Omental fat pad (tissue), 4 donors: ENCODE measurements around the gene B4GALT2. TPM values are rescaled to one million over a fixed set of nuclear protein-coding genes. Genes with fewer than 3 reads are reported as not detected.
A peak's percentile ranks its signal among the peaks of the same experiment; 100 is the strongest.

Experiments
- ATAC-seq: fragments of 150-250 bp; one replicate; pipeline ENCODE4 v1.9.1; 2016; ENCODE audit warnings: mild to moderate bottlenecking, moderate library complexity; ENCODE audit not compliant: low FRiP score
- DNase-seq: peaks from one replicate; pipeline ENCODE4 v3.0.0-alpha.2; 2019; ENCODE audit warnings: low spot score
- total RNA-seq, 4 donors: library from RNA; depleted of rRNA; stranded (reverse); fragments of >200 nt; gene quantifications; one replicate each; pipeline ENCODE4 v1.1.0, GENCODE V29; 2016
- TF ChIP-seq, protein P1 (sequence below), 3 donors: fragments of 450-650 bp; IDR thresholded peaks; one replicate each; pipeline ENCODE4 v1.5.1; 2016 to 2017; ENCODE audit warnings: antibody characterized with exemption in 3 of 3, mild to moderate bottlenecking in 3 of 3, moderate library complexity in 2 of 3

B4GALT2 gene
- total RNA-seq, 4 donors from 2014 or later = 20.3 to 67.9 (median 42.6) TPM

- DNase-seq (no peak), ATAC-seq (peak; percentile 11)
- TF ChIP-seq, protein P1, sequence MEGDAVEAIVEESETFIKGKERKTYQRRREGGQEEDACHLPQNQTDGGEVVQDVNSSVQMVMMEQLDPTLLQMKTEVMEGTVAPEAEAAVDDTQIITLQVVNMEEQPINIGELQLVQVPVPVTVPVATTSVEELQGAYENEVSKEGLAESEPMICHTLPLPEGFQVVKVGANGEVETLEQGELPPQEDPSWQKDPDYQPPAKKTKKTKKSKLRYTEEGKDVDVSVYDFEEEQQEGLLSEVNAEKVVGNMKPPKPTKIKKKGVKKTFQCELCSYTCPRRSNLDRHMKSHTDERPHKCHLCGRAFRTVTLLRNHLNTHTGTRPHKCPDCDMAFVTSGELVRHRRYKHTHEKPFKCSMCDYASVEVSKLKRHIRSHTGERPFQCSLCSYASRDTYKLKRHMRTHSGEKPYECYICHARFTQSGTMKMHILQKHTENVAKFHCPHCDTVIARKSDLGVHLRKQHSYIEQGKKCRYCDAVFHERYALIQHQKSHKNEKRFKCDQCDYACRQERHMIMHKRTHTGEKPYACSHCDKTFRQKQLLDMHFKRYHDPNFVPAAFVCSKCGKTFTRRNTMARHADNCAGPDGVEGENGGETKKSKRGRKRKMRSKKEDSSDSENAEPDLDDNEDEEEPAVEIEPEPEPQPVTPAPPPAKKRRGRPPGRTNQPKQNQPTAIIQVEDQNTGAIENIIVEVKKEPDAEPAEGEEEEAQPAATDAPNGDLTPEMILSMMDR (IDR thresholded peaks at IDR 0.05) = no peak
Measured at GRCh38 chr1:44030605-44031251, 51.7 kb downstream of the B4GALT2 start.

DNA sequence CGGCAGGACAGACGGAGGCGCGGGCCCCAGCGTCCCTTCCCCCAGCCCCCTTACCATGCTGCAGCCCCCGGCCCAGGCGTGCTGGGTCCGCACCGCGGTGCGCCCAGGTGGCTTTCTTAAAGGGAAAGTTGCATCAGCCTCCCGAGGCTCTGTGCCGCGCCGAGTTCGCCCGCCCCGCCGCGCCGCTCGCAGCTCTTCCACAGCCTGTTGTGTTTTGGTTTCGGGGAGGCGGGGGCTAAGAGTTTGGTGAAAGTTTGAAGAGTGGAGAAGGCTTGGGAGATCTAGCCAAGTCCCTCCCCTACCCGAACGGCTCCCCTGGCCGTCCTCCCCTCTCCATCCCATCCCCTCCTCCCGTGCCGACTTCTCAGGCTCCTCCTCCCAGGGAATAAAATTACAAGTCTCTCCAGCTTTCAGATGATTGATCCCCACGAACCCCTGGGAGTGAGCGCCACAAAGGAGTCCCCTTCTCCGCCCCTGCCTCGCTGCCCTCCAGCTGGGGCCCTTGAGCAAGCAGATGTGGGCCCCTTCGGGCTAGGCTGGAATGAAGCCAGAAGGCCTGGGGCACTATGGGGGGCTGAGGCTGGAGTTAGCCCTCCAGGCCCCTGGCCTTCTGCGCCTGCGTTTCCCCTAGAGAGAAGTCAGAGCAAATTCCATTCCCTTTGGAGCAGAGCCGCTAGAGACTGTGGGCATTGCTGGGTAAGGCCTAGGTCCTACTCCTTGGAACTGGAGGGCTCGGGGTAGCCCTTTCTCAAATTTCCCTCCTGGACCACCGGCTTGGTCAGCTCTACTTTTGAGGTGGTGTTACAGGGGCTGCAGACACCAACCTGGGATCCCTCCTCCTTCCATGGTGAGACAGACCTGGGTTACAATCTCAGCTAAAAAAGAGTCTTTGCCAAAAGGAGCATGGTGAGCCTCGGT, 52.5 kb downstream of the B4GALT2 start, which contains the start of gene SLC6A9:
Gene SLC6A9, minus strand, starts transcription at position 211 of the 918 bp plus-strand sequence. CDS start 7,185 bp downstream, outside the sequence.
- TF ChIP-seq, protein P1 (IDR thresholded peaks at IDR 0.05) = no peak
- DNase-seq (peak; percentile 29), ATAC-seq (peak; percentile 58)

DNA sequence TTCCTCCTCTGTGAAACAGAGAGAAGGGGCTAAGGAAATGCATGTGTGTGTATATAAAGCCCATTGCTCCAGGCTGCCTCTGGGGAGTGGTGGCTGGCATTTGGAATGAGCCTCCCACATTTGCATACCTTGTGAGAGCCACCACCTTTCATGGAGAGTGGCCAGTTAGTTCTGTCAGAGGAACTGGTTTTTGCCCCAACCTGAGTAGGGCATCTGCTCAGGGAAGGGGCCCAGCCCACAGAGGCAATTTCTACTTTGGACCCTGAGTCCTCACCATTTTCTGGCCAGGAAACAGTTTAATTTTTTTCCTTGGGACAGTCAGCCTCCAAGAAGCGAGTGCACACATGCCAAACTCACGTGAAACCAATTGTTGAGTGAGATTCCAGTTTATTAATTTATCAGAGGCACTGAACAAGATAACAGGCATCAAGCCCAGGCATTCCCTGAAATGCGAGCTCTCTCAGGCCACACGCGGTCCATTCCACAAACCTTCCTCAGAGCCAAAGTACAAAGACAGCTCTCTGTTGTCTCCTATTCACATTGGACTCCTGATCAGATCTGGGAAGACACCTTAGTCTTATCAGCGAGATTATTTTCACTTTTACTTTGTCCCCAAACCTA, 53.3 kb downstream of the B4GALT2 start:
- ATAC-seq = no peak
- no peak for DNase-seq
- TF ChIP-seq, protein P1 (IDR thresholded peaks at IDR 0.05) = no peak

DNA sequence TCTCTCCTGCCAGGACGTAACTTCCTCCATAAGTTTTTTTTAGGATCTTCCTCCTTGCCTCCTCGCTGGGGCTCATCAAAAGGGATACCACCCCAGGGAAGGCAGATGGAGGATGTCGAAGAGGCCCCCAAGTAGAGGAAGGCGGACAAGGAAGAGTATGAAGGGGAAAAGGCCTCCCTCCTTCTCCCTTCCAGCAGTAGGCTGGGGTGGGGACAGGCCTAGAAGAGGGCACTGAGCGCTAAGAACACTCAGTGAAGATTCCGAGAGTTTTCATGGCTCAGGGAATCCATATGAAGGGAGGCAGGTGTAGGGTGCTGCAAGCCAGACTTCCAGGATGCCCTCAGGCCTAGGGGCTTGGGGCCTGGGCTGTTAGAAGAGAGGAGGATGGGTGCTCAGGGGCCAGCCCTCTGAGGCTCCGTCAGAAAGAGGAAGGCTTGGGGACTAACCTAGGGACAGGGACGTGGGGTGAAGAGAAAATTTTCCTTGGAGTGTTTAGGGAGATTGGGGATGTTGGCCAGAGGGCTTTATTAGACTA, 54.1 kb downstream of the B4GALT2 start:
- TF ChIP-seq, protein P1 (IDR thresholded peaks at IDR 0.05) = no peak
- ATAC-seq (no peak), DNase-seq (no peak)

- ATAC-seq = no peak
- no peak for DNase-seq
- TF ChIP-seq, protein P1 (IDR thresholded peaks at IDR 0.05) = no peak
Measured at GRCh38 chr1:44033756-44034155, 54.7 kb downstream of the B4GALT2 start.

GRCh38 chr1:44034423-44034822, 55.4 kb downstream of the B4GALT2 start:
- ATAC-seq = no peak
- TF ChIP-seq, protein P1 (IDR thresholded peaks at IDR 0.05) = no peak
- no peak for DNase-seq
